Measurements from ENCODE around the gene MAU2. TPM values are rescaled to one million over a fixed set of nuclear protein-coding genes. Genes with fewer than 3 reads are reported as not detected.

Gene MAU2
- total and polyA plus RNA-seq, 10 of the 15 experiments (the other 5 are each of a cell fraction or from before 2014, with no cell fraction given): 1.8 to 47.2 (median 22.1) TPM

GRCh38 chr19:19404879-19405860, 84.5 kb downstream of the MAU2 start, which contains the start of gene GATAD2A (continued):
- TF ChIP-seq NKRF (conservative IDR thresholded peaks at IDR 0.05): peak; percentile 71; the same call in 1 of the 2 replicates
- TF ChIP-seq SIN3A (IDR thresholded peaks at IDR 0.05; ENCODE audit: low read depth, low read length): peak; percentile 63; the same call in 1 of the 2 replicates
- no peak for TF ChIP-seq JUND (IDR thresholded peaks at IDR 0.05; ENCODE audit: low read depth, low read length)
- no peak for TF ChIP-seq SMAD5 (IDR thresholded peaks at IDR 0.05; ENCODE audit: low read depth)
- no peak for TF ChIP-seq HDAC6 (IDR thresholded peaks at IDR 0.05; ENCODE audit: unreplicated experiment)
- peak; percentile 36; the same call in 1 of the 2 replicates for TF ChIP-seq PKNOX1 (IDR thresholded peaks at IDR 0.05)
- peak; percentile 45; the same call in 1 of the 2 replicates for TF ChIP-seq CREM (IDR thresholded peaks at IDR 0.05; ENCODE audit: low read depth)
- TF ChIP-seq RAD21 (IDR thresholded peaks at IDR 0.05; ENCODE audit: insufficient read depth, low read depth, low read length): peak; percentile 32; the same call in 1 of the 2 replicates
- TF ChIP-seq TCF12 (IDR thresholded peaks at IDR 0.05; ENCODE audit: low read depth, low read length): 0 out of 2 replicates have a peak, but pooled peaks have one; percentile 12
- peak; percentile 49 to 78; a peak in 2 of 4 replicates for TF ChIP-seq BHLHE40 (IDR thresholded peaks at IDR 0.05; ENCODE audit: borderline replicate concordance in 1 of 2, low read depth in 2 of 2, low read length in 1 of 2)
- TF ChIP-seq SPI1 (IDR thresholded peaks at IDR 0.05; ENCODE audit: borderline replicate concordance, insufficient read depth, low read depth, low read length): no peak
- TF ChIP-seq CREB1 (IDR thresholded peaks at IDR 0.05; ENCODE audit: low read depth): peak; percentile 64; the same call in 1 of the 2 replicates
- no peak; the same call in 1 of the 2 replicates for TF ChIP-seq POLR2AphosphoS5 (IDR thresholded peaks at IDR 0.05; ENCODE audit: low read length)
- TF ChIP-seq KLF5 (IDR thresholded peaks at IDR 0.05; ENCODE audit: partially characterized antibody): peak; percentile 63
- no peak for TF ChIP-seq PML (IDR thresholded peaks at IDR 0.05; ENCODE audit: low read length)
- peak; percentile 53 for TF ChIP-seq MEF2B (IDR thresholded peaks at IDR 0.05; ENCODE audit: partially characterized antibody, poor library complexity, severe bottlenecking)
- TF ChIP-seq NFXL1 (IDR thresholded peaks at IDR 0.05; ENCODE audit: borderline replicate concordance): no peak
- no peak for TF ChIP-seq BCL11A (IDR thresholded peaks at IDR 0.05; ENCODE audit: low read depth, low read length)
- TF ChIP-seq EED (IDR thresholded peaks at IDR 0.05; ENCODE audit: low read depth): no peak
- 0 out of 2 replicates have a peak, but pooled peaks have one; percentile 90 for TF ChIP-seq RB1 (IDR thresholded peaks at IDR 0.05; ENCODE audit: borderline replicate concordance)
- no peak for TF ChIP-seq STAT3 (IDR thresholded peaks at IDR 0.05; ENCODE audit: low read depth, low read length)
- TF ChIP-seq RUNX3 (IDR thresholded peaks at IDR 0.05; ENCODE audit: low read length): peak; percentile 34; the same call in 1 of the 2 replicates
- peak; percentile 36; the same call in 1 of the 2 replicates for TF ChIP-seq RFX5 (IDR thresholded peaks at IDR 0.05; ENCODE audit: low read depth, low read length)
- peak; percentile 78 for TF ChIP-seq POLR2A (IDR thresholded peaks at IDR 0.05; ENCODE audit: low read depth, low read length)
- no peak for TF ChIP-seq FOXM1 (IDR thresholded peaks at IDR 0.05; ENCODE audit: low read depth, low read length)
- peak; percentile 71; the same call in 1 of the 2 replicates for TF ChIP-seq CHD1 (IDR thresholded peaks at IDR 0.05; ENCODE audit: low read depth, low read length)
- no peak for TF ChIP-seq FOS (IDR thresholded peaks at IDR 0.05; ENCODE audit: borderline replicate concordance, extremely low read depth, insufficient read length)
- peak; percentile 84 for TF ChIP-seq MXI1 (IDR thresholded peaks at IDR 0.05; ENCODE audit: low read depth, low read length)
- TF ChIP-seq YY1 (IDR thresholded peaks at IDR 0.05; ENCODE audit: low read depth, low read length): 0 out of 2 replicates have a peak, but pooled peaks have one; percentile 19
